ENCODE data around the gene PIK3C2B. TPM values are rescaled to one million over a fixed set of nuclear protein-coding genes. Genes with fewer than 3 reads are reported as not detected.

Gene PIK3C2B
- total RNA-seq, 1 donor from 2014 or later: 23.7 TPM

DNA sequence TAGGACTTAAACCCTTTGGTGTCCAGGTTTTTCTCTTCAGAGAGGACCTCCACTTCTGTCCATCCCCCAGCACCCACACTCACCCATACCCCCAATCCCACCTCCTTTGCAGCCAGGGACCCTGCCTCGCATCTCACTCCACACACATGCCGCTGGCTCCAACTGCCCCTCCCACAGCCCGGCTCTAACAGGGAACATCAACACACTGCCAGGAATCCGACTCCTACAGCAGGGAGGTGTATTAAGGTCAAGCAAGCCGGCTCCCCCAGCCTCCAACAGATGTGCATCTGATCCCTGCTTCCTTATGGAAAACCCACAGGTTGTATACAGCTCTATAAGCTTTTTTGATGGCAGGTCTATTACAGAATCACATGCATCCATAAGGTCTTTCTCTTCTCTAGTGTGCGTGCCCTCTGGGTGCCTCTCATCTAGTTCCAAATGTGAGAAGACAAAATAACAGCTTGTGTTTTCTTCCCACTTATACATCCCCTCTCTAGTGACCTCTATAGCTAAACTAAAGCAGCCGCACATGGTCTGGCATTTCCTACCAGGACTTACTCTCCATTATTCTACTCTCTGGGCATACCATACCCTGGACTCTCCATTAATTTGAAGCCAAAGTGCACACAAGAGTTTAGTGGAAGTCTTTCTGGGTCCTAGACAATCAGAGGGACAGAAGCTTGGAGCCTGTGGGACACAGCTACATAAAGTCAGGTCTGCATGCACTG, 16.3 kb downstream of the PIK3C2B start:
- ATAC-seq: no peak

DNA sequence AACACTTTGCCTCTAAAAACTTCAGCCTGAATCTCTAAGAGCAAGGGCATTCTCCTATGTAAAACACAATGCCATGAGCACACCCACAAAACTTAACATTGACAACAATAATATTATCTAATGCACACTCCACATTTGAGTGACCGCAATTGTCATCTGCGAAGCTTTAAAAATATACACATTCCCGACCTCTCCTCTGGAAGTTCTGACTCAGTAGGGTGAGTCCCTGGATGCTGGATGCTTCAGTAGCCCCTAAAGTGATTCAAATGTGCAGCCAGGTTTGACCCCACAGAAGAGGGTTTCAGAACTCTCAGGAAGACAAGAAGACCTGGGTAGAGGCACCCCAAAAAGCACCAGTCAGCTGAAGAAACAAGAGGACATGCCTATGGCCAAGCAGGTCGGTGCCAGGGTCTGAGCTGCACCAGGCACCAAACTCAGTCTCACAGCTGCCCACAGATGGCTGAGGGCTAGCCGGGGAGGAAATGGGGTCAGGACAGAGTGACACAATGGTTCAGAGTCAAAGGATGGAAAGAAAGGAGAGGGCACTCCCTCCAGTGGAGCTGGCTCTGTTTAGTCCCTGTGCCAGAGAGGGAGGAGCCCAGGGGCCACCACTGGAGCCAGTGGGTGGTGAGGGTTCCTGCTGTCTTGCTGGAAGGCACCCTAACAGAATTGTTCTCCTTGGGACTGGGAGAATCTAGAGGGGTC, 17.4 kb downstream of the PIK3C2B start:
- ATAC-seq: peak; percentile 56

DNA sequence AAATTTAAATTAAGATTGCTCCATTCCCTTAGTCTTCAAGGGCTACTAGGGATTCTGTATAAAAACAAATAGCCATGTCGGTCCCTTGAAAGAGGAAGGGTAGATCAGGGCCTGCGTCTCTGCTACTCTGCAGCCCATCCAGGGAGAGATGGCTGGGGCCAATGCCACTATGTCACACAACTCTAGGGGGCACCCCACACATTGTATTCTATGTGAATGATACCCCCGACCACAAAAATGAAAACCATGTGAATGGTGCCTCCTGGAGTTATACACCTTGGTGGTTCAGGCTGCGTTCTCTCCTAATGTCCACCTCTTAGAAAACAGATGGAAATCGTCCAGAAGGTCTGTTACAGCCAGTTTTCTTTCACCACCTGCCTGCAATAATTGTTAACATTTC, 18.0 kb downstream of the PIK3C2B start:
- no peak for ATAC-seq

DNA sequence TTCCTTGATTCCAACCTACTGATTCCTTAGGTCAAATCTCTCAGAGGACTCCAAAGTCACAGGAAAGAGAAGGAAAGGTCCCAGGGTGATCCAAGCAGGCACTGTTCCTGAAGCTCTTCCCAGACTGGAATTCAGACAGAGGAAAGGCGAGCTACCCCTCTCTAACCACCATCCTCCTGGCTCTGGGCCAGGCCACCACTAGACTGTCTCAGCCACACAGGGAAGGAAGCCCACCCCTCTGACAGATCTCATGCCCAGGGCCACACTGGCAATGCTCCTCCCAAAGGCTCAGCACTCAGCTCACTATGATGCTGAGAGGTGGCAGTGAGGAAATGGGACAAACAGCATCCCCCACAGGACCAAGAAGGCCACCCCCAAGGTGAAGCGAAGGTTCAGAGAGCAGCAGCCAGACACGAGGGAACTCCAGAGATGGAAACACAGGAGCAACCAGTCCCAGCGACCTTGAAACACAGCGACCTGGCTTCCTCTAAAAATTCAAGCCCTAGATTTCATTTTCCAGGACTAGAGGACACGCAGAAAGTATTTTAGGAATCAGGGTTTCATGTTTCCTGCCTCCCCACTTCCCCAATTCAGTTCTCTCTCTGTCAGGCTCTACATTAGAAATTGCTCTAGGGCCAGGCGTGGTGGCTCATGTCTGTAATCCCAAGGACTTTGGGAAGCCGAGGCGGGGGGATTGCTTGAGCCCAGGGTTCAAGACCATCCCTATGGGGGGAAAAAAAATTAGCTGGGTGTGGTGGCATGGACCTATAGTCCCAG, 18.8 kb downstream of the PIK3C2B start:
- ATAC-seq: no peak

DNA sequence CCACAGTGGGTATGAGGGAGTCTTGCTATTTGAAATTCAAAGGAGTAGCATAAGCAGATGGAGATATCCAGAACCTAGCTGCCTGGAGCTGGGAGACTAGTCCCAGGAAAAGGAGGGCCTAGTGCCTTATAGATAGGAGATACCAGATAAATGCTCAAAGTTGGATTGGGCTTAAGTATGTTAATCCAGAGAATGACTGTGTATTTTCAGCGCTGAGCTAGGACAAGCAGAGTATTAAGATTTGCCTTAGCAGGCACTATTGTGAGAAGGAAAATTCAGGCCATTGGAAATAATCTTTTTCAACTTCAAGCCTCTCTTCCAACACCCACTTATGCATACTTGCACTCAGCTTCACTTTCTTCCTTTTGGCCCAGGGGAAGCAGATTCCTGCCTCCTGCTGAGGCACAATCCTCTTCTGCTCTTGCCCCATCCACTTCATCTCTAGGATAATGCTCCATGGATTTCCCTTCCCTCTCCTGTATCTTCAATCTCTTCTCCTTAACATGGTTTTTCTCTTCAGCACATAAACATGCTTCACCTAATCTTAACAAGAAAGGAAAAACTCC, 21.1 kb downstream of the PIK3C2B start:
- ATAC-seq: no peak

DNA sequence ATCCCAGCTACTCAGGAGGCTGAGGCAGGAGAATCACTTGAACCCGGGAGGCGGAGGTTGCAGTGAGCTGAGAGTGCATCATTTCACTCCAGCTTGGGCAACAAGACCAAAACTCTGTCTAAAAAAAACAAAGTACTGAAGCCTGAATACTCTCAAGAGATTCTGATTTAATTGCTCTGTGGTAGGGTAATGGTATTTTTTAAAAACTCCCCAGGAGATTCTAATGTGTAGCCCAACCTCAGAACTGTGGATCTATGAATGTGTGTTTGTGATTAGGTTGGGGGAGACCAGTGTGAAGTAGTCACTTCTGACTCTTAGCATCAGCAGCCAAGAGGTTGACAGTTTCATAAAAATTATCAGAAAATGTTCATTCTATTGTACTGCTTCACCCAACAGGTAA, 21.9 kb downstream of the PIK3C2B start:
- ATAC-seq: no peak

DNA sequence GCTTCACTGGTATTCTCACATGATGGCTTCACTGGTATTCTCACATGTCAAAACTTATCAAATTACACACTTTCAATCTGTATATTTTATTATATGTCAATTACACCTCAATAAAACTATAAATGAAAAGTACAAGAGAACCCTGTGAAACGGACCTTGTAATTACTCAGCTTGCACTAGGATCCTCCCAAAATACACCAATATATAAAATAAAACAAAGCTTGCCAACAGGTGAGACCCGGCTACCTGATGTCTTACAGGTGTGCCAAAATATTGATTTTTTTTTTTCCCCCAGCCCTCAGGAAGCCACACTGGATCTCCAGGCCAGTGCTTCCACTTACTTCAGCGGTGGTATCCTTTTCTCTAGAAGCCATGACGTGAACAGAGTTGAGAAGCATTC, 22.9 kb downstream of the PIK3C2B start:
- ATAC-seq: no peak

DNA sequence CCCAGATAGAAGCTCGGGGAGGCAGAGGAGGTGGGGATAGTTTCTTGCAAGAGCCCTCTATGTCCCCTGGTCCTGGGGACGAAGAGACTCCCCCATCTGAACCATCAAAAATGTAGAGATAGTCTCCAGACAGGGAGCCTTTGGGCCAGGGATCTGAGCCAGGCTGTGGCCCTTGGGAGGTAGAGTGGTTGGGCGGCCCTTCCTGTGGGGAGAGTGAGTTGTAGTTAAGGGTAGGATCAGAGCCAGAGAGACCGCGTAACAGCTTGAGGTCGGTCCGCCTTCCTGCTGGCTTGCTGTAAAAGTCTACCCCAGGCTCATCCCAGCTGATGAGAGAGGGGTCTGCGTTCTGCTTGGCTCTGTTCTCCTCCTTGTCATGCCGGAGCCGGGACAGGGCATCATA, 25.3 kb downstream of the PIK3C2B start:
- ATAC-seq: no peak

DNA sequence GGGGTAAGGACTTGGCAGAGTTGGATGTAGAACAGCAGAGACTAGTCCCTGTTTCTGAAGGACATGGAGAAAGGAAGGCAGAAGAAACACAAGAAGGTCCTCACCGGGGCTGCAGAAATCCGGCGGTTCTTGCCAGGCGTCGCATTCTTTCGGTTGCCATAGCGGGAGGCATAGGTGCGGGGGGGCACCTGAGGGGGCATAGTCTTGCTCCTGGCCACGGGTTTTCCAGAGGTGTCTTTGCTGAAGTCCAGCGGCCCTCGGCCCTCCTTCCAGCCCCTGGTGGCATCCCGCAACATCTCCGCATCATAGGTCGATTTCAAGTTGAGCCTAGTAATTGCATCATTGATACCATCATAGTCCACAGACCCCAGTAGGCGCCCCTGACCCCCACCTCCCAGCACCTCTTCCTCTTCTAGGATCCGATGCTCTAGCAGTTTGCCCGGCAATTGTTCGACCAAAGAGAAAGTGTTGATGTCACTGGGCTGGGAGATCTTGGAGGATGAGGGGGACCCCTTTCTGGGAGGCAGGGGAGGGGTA, 25.8 kb downstream of the PIK3C2B start:
- no peak for ATAC-seq

DNA sequence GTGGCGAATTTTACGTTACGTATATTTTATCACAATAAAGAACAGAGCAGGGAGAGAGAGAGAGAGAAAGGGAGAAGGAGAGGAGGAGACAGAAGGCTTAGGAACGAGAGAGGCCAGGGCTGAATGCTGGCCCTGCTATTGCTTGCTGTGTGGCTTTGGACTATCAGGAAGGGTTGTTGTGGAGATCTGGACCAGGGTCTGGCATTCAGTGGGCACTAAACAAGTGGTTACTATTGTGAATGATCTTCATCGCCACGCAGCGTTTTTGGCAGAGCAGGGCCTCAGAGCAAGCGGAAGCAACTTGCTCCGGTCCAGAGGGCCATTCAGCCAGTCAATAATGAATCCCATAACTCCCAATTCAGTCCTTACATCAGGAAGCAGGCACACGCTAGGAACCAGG, 26.4 kb downstream of the PIK3C2B start:
- no peak for ATAC-seq

DNA sequence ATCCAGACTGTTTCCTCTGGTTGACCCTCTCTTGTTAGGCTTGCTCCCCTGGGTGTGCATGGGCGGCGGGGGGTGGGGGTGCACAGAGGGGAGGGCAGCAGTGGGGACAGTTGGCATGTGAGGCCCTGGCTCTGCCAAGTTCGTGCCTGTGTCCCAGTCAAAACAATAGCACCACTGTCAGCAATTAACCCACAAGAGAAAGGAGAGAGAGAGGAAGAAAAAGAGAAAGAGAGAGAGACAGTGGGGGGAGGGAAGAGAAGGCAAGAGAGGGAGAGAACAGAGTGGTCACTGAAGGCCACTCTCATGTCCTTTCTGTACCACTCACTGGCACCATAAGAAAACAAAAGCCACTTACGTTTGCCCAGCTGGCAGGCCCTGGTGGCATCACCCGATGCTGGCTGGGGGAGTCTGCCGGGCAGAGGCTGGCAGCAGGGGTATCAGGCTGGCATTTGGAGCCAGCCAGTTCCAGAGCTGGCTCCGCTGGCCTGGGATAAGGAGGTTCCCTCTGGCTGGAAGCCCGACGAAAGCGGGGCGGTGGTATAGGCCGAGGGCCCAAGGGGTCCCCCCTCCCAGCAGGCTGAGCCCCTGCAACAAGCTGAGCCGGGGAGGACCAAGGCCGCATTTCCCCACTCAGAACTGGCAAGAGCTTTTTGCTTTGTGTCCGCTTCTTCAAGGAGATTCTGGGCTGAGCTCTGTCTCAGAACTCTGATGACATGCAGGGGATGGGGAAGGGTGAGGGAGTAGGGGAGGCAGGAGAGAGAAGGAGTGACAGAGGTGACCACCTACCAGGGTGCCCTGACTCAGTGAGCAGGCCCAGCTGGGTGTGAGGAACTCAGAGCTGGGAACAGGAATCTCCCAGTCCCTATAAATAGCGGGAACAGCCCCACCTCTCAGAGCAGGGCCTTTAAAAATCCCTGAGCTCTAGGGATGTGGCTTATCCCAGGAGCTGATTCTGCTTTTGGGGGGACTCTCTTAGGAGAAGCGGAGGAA, 27.9 kb downstream of the PIK3C2B start:
- ATAC-seq: no peak

DNA sequence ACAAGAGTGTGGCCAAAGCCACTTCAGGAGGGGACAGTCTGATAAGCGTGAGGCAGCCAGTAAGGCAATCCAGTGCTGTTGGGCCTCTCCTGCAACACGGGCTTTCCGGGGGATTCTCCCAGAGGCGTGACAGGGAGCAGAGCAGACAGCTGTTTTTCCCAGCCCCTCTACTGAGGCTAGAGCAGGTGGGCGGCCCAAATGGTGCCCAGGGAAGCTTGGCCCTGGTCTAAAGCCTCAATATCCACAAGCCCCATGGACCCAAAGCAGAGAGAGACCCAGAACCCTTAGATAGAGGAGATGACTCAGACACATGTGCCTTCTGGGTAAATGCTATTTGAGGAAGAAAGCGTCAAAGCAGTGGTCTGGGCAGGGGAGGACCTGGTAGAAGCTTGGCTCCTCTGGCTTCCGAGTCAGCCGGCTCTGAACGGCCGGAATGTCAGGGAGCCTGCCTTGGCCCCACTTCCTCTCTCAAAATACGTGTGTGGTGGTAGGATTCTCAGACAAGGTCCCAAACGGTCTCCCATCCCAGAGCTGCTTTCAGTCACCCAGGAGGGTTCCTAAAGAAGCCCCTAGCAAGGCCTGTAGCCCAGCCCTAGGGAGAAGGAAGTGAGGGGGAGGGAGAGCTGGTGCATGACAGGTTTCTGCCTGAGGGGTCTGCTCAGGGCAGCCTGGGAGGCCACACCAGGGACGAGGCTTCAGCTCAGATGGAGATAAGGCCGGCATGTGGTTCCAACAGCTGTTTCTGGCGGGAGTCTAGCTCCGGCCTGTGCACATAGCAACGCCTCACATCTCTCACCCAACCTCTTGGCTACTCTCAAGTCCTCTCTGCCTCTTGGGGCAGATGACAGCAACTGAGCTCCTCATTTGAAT, 28.8 kb downstream of the PIK3C2B start:
- ATAC-seq: no peak

DNA sequence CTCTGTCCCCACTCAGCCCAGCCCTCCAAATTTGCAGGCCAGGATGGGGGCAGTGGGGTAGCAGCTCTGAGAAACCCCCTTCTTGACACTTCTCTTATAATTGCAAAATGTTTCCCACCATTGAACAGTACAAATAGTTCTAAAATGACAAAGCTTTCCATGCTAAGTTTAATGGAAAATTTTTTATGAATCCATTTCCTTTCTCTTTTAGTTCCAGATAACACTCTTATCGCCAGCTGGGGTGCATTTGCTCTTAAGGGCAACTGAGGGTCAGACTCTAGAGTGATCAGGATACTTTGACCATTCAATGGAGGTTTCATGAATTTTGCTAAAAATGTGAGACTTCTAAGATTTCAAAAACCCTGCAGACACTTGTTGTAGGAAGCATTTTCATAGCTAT, 29.9 kb downstream of the PIK3C2B start:
- no peak for ATAC-seq

DNA sequence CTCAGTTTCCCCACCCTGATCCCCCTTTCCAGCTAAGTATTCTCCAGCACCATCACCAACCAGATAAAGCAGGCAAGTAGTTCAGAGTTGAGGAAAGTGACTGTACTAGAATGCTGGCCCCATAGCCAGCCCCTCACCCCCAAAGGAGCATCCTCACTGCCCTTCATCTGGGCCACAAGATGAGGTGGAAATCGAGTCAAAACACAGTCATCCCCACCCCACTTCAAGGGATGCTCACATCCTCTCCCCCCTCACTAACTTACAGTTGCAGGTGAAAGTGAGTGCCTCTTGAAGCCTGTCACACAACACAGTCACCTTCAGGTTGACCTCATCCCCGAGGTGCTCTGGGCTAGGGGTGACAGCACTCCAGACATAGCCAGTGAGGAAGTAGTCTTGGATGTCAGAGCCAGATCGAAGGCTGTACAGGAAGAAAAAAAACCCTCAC, 30.4 kb downstream of the PIK3C2B start:
- no peak for ATAC-seq

DNA sequence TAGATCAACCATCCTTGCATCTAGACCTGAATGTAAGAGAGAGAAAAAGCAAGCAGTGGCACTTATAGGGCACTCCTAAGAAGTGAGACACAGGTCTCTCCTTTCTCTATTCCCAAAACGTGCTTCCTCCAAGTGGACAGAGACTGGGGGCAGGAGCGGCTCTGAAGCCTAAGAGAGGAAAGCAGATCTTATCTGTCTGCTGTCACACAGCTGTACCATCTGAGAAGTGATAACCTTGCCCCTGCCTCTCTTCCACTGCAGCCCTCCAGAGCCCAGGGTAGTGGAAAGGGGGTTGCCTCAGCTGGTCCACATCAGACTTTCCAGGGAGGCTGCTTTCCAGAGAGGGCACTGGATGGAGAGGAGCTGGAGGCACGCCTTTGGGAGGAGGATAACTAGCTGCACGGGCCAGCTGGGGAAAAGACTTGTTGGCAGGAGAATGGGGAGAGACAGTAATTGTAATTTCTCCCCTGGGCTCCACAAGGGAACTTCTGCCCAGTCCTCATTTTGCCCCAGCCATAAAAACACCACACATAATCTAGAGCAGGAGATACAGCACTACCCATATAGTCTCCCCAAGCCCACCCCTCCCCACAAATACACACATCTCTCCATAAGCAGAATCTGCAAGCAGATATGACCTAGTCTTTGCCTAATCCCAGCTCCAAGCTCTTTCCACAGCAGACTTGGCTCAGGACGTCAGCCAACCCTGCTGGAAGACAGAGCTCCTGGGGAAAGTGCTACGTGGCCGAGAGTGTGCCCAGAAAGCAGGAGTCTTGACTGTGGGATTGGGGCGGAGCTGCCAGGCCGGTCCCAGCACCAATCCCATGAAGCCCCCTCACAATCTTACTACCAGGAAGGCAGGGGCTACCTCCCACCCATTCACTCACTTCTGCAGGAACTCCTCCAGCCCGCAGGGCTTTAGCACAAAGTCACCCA, 31.2 kb downstream of the PIK3C2B start:
- no peak for ATAC-seq

DNA sequence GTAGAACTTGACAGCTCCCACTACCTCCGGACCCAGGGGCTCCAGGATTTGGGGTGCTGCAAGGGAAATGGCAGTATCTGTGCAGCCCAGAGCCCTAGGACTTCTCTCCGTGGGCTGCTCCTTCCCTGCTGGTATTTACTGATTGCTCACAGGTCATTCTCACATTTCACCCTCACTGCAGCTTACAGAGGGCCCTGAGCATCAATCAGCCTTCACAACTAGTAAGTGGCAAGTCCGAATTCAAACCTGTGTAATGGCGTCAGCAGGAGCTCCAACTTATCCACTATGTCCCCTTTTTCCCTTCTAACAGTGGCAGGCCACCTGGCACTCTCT, 32.4 kb downstream of the PIK3C2B start:
- no peak for ATAC-seq

DNA sequence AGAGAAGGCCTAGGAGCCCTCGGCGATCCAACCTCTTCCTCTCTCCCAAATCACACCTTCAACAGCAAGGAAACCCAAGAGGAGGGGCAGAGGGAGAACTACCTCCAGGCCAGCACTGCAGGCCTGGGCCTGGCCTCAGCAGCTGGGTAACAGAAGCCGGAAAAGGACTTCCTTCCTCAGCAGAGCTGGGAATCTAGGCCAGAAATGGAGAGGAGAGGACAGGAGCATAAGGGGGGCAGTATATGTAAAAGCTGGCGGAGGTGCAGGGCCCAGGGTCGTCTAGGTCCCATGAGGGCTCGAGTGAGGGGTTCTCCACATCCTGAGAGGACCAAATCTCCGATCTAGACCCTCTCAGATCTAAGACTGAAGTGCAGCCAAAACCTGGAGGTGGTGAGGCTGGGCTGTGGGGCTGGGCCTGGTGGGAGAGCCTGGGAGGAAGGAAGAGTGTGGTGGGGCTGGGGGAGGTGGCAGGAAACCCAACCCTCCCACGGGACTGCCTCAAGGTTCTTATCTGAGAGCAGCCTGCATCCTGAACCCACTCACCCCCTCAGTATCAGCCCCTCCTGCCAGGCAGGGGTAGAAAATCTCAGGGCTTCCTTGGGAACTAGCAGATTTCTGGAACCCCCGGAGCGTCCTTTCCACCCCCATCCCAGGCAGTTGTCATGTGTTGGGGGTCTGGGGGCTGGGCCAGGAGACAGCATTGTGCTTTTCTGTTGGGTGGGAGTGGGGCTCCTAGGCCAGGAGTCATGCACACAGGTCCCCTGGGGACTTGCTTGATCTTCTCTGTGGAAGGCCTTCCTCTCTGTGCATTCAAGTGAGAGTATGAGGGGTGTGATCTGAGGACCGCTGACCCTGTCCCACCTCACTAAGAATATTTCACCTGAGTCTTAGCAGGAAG, 33.0 kb downstream of the PIK3C2B start:
- ATAC-seq: peak; percentile 54

DNA sequence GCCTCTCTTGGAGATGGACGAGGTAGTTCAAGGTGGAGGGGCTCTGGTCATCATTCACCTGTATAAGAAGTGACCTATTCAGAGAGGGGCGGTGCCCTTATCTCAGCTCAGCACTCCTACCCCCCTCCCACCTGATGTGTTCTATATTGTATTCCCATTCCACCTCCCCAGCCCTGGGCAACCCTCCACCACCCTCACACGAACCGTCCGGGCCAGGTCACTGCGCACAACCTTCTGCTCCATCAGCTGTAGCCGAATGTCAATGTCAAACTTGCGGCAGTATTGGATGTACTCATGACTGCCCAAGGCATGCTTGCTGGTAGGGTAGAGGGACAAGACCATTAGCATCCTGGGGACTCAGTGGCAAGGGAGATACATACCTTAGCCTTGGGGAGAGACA, 34.3 kb downstream of the PIK3C2B start:
- ATAC-seq: no peak

DNA sequence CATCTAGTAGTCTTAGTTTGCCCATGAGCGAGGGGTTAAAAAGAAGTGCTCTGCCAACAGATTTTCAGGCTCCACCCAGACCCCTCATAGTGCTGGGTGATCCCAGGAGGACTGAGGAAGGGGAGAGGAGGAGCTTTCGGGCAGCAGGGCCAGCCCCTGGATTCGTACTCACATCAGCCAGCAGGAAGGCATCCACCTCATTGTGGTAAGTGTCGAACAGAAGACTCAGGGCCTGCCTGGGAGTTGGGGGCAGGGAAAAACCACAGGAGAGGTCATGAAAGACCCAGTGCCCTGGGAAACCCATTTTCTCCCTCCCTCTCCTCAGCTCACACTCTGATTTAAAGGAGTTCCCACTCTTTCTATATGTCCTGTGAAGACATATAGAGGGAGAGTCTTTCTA, 34.9 kb downstream of the PIK3C2B start:
- ATAC-seq: no peak

Data from esophagus mucosa (tissue), 1 donor.